Testis (tissue), 3 donors: Measurements from ENCODE around the gene AFAP1. TPM values are rescaled to one million over a fixed set of nuclear protein-coding genes. Genes with fewer than 3 reads are reported as not detected.

Experiments used
- DNase-seq: peaks from one replicate; pipeline ENCODE4 v3.0.0-alpha.2; 2019
- H3K27ac ChIP-seq, 2 donors: fragments of 200-600 bp; sonication (generic); one replicate each; pipeline ENCODE4 v1.5.1; 2019
- H3K27me3 ChIP-seq: fragments of 200-600 bp; sonication (generic); one replicate; pipeline ENCODE4 v1.5.1; 2019
- H3K36me3 ChIP-seq: fragments of 200-600 bp; sonication (generic); one replicate; pipeline ENCODE4 v1.5.1; 2017; ENCODE audit warnings: low read depth; ENCODE audit errors: missing control alignments
- H3K4me1 ChIP-seq: fragments of 200-600 bp; sonication (generic); one replicate; pipeline ENCODE4 v1.5.1; 2019
- H3K4me3 ChIP-seq, 2 donors: fragments of 200-600 bp; sonication (generic); one replicate each; pipeline ENCODE4 v1.5.1; 2017 to 2019
- H3K9me3 ChIP-seq: fragments of 200-600 bp; sonication (generic); one replicate; pipeline ENCODE4 v1.5.1; 2017
- POLR2A ChIP-seq: fragments of 450-650 bp; IDR thresholded peaks from one replicate; pipeline ENCODE4 v1.6.1; 2017; ENCODE audit warnings: antibody characterized with exemption, mild to moderate bottlenecking, moderate library complexity
- WGBS, 2 donors: methylation state at CpG; one replicate each; pipeline ENCODE4 v1.1.5; 2018; 5-methylcytosine and 5-hydroxymethylcytosine counted together
- intact Hi-C: fragments of 100-400 bp; cut with DNase I; formaldehyde crosslinking; loops from one replicate; pipeline ENCODE4 v1.15.1; 2023; ENCODE audit warnings: low total_unique reads
- polyA plus RNA-seq: library from polyadenylated mRNA; stranded (reverse); fragments of 350-450 nt; fragmentation: Illumina TruSeq; extraction: RNeasy Lipid Tissue Mini Kit (QIAGEN cat#74804); gene quantifications from one replicate; pipeline ENCODE4 v1.2.3, GENCODE V29; 2014; ENCODE audit warnings: low read depth, low replicate concordance; ENCODE audit not compliant: insufficient read depth
- total RNA-seq, 2 donors: library from RNA; depleted of rRNA; stranded (reverse); fragments of >200 nt; gene quantifications; one replicate each; pipeline ENCODE4 v1.2.3, GENCODE V29; 2016
- TF ChIP-seq, protein P1 (sequence below), 3 experiments: fragments of 450-650 bp in 2 of 3; fragments of 200-600 bp in 1 of 3; sonication (generic) in 1 of 3; IDR thresholded peaks; one replicate each; pipeline ENCODE4 v1.5.1; 2016 to 2019; ENCODE audit warnings: antibody characterized with exemption in 3 of 3, mild to moderate bottlenecking in 2 of 3, moderate library complexity in 1 of 3

Gene AFAP1
- total and polyA plus RNA-seq, 3 donors from 2014 or later, result 23.1 to 52.4 (median 51.4) TPM

DNA sequence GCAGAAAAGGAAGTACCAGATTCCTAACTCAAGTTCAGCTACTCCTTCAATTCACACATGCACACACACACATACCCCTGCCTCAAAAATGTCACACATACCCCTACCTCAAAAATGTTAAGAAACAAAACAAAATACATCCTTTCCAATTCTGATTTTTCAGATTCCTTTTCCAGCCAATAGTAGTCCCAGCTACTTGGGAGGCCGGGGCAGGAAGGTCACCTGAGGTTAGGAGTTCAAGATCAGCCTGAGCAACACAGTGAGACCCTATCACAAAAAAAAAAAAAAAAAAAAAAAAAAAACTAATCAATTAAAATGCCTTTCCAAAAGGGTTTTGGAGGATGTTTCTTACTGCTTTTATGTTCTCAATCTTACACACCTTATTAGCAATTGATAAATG lies 138.0 kb downstream of the AFAP1 start:
- Histone ChIP-seq H3K36me3 (no peaks in the 10 kb centered on the region), H3K27me3 (no peaks in the 10 kb centered on the region), H3K27ac (no peak overlapping the region), H3K4me3 (no peak overlapping the region), H3K4me1 (peaks cover 14% of the 10 kb centered on the region), H3K9me3 (no peaks in the 10 kb centered on the region)
- DNase-seq, result no peak
- intact Hi-C loops, result loop anchor here (5.0 kb wide), 1 partner anchor 196 kb away; no protein-coding TSS in a partner anchor
- 50 to 58% methylated on average over 1 of the region's 1 CpG for WGBS, 2 donors
- TF ChIP-seq POLR2A, result no peak
- TF ChIP-seq, protein P1, sequence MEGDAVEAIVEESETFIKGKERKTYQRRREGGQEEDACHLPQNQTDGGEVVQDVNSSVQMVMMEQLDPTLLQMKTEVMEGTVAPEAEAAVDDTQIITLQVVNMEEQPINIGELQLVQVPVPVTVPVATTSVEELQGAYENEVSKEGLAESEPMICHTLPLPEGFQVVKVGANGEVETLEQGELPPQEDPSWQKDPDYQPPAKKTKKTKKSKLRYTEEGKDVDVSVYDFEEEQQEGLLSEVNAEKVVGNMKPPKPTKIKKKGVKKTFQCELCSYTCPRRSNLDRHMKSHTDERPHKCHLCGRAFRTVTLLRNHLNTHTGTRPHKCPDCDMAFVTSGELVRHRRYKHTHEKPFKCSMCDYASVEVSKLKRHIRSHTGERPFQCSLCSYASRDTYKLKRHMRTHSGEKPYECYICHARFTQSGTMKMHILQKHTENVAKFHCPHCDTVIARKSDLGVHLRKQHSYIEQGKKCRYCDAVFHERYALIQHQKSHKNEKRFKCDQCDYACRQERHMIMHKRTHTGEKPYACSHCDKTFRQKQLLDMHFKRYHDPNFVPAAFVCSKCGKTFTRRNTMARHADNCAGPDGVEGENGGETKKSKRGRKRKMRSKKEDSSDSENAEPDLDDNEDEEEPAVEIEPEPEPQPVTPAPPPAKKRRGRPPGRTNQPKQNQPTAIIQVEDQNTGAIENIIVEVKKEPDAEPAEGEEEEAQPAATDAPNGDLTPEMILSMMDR (IDR thresholded peaks at IDR 0.05), result no peak

DNA sequence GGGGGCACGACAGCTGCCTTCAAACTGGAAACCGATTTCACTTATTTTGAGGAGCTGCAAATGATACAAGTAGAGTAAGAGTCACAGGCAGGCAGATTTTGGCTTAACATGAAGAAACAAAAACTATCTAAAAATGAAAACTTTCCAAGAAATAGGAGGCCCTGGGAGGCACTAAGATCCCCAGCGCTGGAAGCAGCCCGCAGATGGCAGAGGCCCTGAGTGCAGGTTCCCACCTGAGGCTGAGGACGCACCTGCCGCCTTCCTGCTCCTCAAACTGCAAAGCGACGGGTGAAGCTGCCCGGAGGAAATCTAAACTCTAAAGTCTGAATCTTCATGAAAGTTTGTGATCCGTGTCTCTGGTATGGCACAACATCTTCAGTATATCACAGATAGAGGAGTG lies 138.7 kb downstream of the AFAP1 start:
- peaks cover 9% of the 10 kb centered on the region for H3K4me1 ChIP-seq
- TF ChIP-seq POLR2A, result no peak
- TF ChIP-seq, protein P1 (IDR thresholded peaks at IDR 0.05), result no peak
- no peaks in the 10 kb centered on the region for H3K27me3 ChIP-seq
- DNase-seq, result no peak
- no peak overlapping the region for H3K27ac ChIP-seq
- no peaks in the 10 kb centered on the region for H3K9me3 ChIP-seq
- no peaks in the 10 kb centered on the region for H3K36me3 ChIP-seq
- 93 to 94% methylated on average over 10 of the region's 10 CpGs for WGBS, 2 donors
- intact Hi-C loops, result loop anchor here (5.0 kb wide), 1 partner anchor 196 kb away; no protein-coding TSS in a partner anchor
- H3K4me3 ChIP-seq, result no peak overlapping the region

DNA sequence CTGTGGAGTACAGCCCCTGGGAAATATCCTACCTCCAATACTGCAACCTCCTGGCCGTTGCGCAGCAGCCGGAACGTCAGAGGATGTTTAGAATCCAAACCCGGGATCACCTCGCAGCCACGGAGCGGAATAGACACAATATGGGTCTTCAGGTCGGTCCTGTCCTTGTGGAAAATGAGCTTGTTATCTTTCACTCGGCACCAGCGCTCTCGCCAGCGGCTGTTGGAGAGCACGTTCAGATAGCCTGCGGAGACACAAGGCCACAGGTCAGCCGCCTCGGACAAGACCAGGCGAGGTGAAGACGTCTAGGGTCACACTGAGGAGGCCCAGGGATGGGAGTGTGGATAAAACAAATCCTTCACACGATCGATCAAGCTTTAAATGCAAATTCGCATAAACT lies 139.3 kb downstream of the AFAP1 start:
- Histone ChIP-seq H3K4me1 (peaks cover 4% of the 10 kb centered on the region), H3K4me3 (no peak overlapping the region), H3K27ac (no peak overlapping the region), H3K27me3 (no peaks in the 10 kb centered on the region), H3K9me3 (no peaks in the 10 kb centered on the region), H3K36me3 (no peaks in the 10 kb centered on the region)
- 81 to 87% methylated on average over 22 of the region's 22 CpGs for WGBS, 2 donors
- intact Hi-C loops, result loop anchor here (5.0 kb wide), 1 partner anchor 197 kb away; no protein-coding TSS in a partner anchor
- no peak for DNase-seq
- TF ChIP-seq, protein P1 (IDR thresholded peaks at IDR 0.05), result no peak
- no peak for TF ChIP-seq POLR2A

DNA sequence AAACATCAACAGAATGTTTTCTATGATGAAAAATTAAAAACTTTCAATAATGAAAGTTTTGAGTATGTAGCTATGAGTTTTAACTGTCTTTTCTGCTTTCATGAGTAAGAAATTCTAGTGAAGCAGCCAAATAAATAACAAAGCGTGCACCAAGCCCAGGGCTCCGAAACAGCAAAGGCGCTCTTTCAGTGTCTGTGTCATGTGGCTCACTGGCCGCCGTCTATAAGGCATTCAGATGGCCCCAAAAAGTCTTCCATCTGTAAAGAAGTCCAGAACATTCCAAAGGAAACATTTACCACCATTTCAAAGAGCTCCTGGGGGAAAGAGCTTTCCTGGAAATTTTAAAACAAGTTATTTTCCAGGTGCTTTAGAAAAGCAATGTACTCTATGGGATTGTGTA lies 139.9 kb downstream of the AFAP1 start:
- Histone ChIP-seq H3K27ac (no peak overlapping the region), H3K36me3 (no peaks in the 10 kb centered on the region), H3K4me1 (peaks cover 4% of the 10 kb centered on the region), H3K4me3 (no peak overlapping the region), H3K27me3 (no peaks in the 10 kb centered on the region), H3K9me3 (no peaks in the 10 kb centered on the region)
- no peak for TF ChIP-seq POLR2A
- DNase-seq, result no peak
- intact Hi-C loops, result loop anchor here (5.0 kb wide), 1 partner anchor 198 kb away; no protein-coding TSS in a partner anchor
- WGBS, 2 donors, result 94 to 97% methylated on average over 5 of the region's 5 CpGs

DNA sequence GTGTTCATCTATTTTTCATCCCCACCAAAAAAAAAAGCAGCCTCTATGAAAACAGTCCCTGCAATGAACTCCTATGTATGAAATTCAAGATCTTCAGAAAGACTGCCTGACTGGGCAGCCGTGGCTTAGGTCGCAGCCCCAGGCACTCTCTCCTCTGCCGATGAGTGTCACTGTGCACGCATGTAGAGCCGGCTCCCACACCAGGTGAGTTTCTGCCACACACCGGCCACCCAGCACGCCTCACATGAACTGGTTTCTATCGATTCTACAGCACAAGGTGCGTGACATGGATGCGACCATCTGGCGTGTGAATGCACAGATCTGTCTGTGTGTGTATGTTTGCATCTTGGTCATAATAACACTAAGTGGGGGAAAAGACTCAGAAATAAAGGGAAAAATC lies 140.4 kb downstream of the AFAP1 start:
- no peak for TF ChIP-seq POLR2A
- TF ChIP-seq, protein P1 (IDR thresholded peaks at IDR 0.05), result no peak
- Histone ChIP-seq H3K4me3 (no peak overlapping the region), H3K36me3 (no peaks in the 10 kb centered on the region), H3K27ac (no peak overlapping the region), H3K9me3 (no peaks in the 10 kb centered on the region), H3K4me1 (peaks cover under 1% of the 10 kb centered on the region), H3K27me3 (no peaks in the 10 kb centered on the region)
- DNase-seq, result no peak
- intact Hi-C loops, result no loop called here
- 91 to 96% methylated on average over 11 of the region's 11 CpGs for WGBS, 2 donors
